NB4 (cell line): ENCODE measurements around the gene C6orf47.

ENCODE experiments used
- DNase-seq: peaks from one replicate; pipeline ENCODE4 v3.0.0; 2010; ENCODE audit warnings: low read depth
- H3K4me3 ChIP-seq: one replicate; pipeline ENCODE4 v1.5.1; 2011; ENCODE audit warnings: mild to moderate bottlenecking, low read depth, low read length, moderate library complexity
- MYC ChIP-seq: IDR thresholded peaks from 2 replicates; pipeline ENCODE4 v1.6.1; 2011; ENCODE audit warnings: low read depth, low read length
- POLR2A ChIP-seq: IDR thresholded peaks from 2 replicates; pipeline ENCODE4 v1.6.1; 2011; ENCODE audit warnings: mild to moderate bottlenecking; ENCODE audit not compliant: insufficient read length; ENCODE audit errors: extremely low read depth
- TF ChIP-seq, protein P1 (sequence below): IDR thresholded peaks from 2 replicates; pipeline ENCODE4 v1.6.1; 2011; ENCODE audit warnings: low read depth, low read length
- TF ChIP-seq, protein P2 (sequence below): IDR thresholded peaks from one replicate; pipeline ENCODE4 v1.5.1; 2012; ENCODE audit warnings: low read depth, low read length

Gene C6orf47

DNA sequence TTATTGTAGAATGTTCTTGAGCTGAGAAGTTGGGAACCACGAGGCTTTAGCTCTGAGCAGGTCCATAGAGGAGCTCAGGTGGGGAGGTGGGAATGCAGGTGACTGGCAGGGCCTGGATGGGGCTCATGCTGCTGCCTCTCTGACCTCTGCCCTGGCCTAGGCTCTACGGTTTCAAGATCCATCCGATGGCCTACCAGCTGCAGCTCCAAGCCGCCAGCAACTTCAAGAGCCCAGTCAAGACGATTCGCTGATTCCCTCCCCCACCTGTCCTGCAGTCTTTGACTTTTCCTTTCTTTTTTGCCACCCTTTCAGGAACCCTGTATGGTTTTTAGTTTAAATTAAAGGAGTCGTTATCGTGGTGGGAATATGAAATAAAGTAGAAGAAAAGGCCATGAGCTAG lies 9.1 kb upstream of the C6orf47 start, which contains the start of gene LY6G5B:
Gene LY6G5B, plus strand, starts transcription at position 301 of the 400 bp plus-strand sequence. CDS start 975 bp downstream, outside the sequence.
- TF ChIP-seq POLR2A (no peak), MYC (no peak)
- TF ChIP-seq, protein P1, sequence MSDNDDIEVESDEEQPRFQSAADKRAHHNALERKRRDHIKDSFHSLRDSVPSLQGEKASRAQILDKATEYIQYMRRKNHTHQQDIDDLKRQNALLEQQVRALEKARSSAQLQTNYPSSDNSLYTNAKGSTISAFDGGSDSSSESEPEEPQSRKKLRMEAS = no peak
- TF ChIP-seq, protein P2, sequence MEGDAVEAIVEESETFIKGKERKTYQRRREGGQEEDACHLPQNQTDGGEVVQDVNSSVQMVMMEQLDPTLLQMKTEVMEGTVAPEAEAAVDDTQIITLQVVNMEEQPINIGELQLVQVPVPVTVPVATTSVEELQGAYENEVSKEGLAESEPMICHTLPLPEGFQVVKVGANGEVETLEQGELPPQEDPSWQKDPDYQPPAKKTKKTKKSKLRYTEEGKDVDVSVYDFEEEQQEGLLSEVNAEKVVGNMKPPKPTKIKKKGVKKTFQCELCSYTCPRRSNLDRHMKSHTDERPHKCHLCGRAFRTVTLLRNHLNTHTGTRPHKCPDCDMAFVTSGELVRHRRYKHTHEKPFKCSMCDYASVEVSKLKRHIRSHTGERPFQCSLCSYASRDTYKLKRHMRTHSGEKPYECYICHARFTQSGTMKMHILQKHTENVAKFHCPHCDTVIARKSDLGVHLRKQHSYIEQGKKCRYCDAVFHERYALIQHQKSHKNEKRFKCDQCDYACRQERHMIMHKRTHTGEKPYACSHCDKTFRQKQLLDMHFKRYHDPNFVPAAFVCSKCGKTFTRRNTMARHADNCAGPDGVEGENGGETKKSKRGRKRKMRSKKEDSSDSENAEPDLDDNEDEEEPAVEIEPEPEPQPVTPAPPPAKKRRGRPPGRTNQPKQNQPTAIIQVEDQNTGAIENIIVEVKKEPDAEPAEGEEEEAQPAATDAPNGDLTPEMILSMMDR = no peak
- H3K4me3 ChIP-seq = no peak within 1 kb of the TSS
- no peak for DNase-seq

DNA sequence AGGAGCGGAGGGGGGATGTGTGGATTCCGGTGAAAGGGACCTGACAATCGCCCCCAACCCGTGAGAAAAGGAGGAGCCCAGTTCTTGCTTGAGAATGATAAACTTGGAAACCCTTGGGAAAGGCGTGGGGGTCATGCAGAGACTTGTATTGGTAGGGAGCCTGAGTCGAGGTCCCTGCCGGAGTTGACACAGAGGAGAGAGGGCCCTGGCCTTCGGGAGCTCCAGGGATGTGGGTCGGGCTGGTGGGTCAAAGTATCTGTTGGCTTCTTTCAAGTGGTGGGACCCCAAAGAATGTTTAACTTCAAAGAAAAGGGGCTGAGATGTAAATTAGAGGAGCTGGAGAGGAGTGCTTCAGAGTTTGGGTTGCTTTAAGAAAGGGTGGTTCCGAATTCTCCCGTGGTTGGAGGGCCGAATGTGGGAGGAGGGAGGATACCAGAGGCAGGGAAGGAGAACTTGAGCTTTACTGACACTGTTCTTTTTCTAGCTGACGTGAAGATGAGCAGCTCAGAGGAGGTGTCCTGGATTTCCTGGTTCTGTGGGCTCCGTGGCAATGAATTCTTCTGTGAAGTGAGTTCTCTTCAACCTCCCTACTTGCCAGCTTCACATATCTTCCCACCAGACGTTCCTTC lies 5.9 kb upstream of the C6orf47 start:
- H3K4me3 ChIP-seq = peak overlapping the region; percentile 87
- DNase-seq = no peak
- TF ChIP-seq POLR2A = no peak
- TF ChIP-seq MYC = no peak
- TF ChIP-seq, protein P1 = no peak
- TF ChIP-seq, protein P2 = no peak

DNA sequence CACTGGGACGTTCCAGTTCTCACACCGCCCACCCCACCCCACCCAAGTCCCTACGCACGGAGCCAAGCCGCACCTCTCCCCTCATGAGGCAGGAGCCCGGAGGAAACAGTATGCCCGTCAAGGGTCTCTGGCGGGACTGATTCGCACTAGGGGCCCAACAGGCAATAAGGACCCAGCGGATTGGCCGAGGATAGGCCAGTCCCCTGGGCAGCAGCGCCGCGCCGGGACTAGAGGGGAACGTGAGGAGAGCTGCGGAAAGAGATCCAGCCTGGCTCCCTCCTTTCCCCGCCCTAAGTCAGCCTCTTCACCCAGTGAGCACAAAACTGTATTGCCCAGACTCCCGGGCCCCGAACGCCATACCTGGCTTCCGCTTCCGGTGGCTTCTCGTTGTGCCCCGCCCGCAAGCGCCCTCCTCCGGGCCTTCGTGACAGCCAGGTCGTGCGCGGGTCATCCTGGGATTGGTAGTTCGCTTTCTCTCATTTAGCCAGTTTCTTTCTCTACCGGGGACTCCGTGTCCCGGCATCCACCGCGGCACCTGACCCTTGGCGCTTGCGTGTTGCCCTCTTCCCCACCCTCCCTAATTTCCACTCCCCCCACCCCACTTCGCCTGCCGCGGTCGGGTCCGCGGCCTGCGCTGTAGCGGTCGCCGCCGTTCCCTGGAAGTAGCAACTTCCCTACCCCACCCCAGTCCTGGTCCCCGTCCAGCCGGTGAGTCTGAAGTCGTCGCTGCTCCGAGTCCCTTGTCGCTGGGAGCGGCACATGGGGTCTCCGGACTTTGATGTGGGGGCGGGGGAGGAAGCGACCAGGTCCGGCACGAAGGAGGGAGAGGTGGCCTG lies 5.1 kb upstream of the C6orf47 start, which contains the start of gene CSNK2B:
Gene CSNK2B, plus strand, starts transcription at position 580 of the 836 bp plus-strand sequence. CDS start 752 bp downstream, outside the sequence.
- DNase-seq = peak; percentile 100
- H3K4me3 ChIP-seq = peak within 1 kb of the TSS; percentile 87
- TF ChIP-seq, protein P2 = no peak
- TF ChIP-seq MYC (peak; percentile 78), POLR2A (peak; percentile 76)
- TF ChIP-seq, protein P1 = no peak; the same call in 1 of the 2 replicates

DNA sequence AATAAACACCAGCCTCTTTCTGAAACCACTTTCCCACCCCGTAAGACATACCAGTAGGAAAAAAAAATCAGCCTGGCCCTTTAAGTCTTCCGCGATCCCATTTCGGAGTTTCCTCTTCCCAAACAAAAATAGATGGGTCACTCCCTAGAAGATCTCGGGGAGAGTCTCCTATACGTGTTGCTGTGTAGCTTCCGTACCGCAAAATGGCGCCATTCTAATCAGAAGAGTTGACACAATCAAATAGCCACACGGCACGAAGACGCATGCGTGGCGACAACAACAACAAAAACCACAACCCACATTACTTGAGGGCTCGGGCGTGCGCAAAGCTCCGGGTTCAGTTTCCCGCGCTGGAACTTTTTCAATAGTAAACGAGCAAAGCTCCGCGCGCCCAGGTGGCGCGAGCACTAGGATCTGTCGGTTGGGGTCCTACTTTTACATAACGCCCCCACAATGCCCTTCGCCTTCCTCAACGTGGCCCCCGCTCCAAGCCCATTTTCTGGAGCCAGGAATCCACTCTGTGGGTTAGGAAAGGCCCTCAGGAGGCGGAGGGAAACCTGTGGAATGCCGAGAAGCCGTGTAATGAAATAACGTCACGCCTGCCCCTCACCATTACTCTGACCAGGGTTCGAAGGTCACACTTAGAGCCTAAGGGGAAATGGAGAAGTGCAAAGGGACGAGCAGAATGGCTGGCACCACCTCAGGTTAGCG lies 4.4 kb upstream of the C6orf47 start, which contains the start of gene GPANK1:
Gene GPANK1, minus strand, starts transcription at position 208 of the 711 bp plus-strand sequence. CDS start 519 bp downstream, outside the sequence.
- TF ChIP-seq MYC (peak; percentile 72), POLR2A (peak; percentile 17)
- TF ChIP-seq, protein P2 = no peak
- TF ChIP-seq, protein P1 = peak; percentile 72
- peak; percentile 99 for DNase-seq
- H3K4me3 ChIP-seq = peak within 1 kb of the TSS; percentile 87
